IMR-90 (cell line): ENCODE results near the gene VEPH1. TPM values are rescaled to one million over a fixed set of nuclear protein-coding genes. Genes with fewer than 3 reads are reported as not detected.

Experiments used
- ATAC-seq: fragments of 200-7000 bp; cut with Tn5 transposase; 2 replicates; pipeline ENCODE4 v1.9.1; 2020; ENCODE audit warnings: low read depth, mild to moderate bottlenecking, moderate library complexity
- BruUV-seq: library from RNA; stranded (reverse); fragments of 400-500 nt; replicated peaks from 2 replicates; lab custom pipeline; 2021; lab: Mats Ljungman, UMichigan
- CTCF ChIA-PET: fragments of 300-600 bp; formaldehyde crosslinking; extraction: SDS; loops from one replicate; lab custom pipeline; 2021; ENCODE audit warnings: antibody characterized with exemption; lab: Yijun Ruan, JAX
- POLR2A ChIA-PET: fragments of 300-600 bp; sonication (Branson Sonifier 250); formaldehyde crosslinking; loops from one replicate; lab custom pipeline; 2022; ENCODE audit warnings: antibody characterized with exemption; ENCODE audit not compliant: unreplicated experiment; lab: Charles Lee
- DNase-seq: peaks from one replicate; pipeline ENCODE4 v3.0.0; 2013
- H2AFZ ChIP-seq: replicated peaks from 2 replicates; pipeline ENCODE3; 2013; ENCODE audit warnings: low read length, mild to moderate bottlenecking; ENCODE audit not compliant: poor library complexity
- H2AK5ac ChIP-seq: 2 replicates; pipeline ENCODE4 v1.6.1; 2013; ENCODE audit warnings: low read depth, low read length, inconsistent platforms
- H2AK9ac ChIP-seq: replicated peaks from 2 replicates; pipeline ENCODE3; 2013; ENCODE audit warnings: mild to moderate bottlenecking, low read depth, low read length, moderate library complexity; ENCODE audit not compliant: poor library complexity
- H2BK120ac ChIP-seq: 2 replicates; pipeline ENCODE4 v1.6.1; 2013; ENCODE audit warnings: low read depth, low read length, inconsistent platforms
- H2BK15ac ChIP-seq: 3 replicates; pipeline ENCODE4 v1.6.1; 2013; ENCODE audit warnings: low read depth, low read length, inconsistent platforms
- H2BK20ac ChIP-seq: 2 replicates; pipeline ENCODE4 v1.6.1; 2013; ENCODE audit warnings: low read depth, mild to moderate bottlenecking, inconsistent platforms, low read length, moderate library complexity
- H2BK5ac ChIP-seq: 2 replicates; pipeline ENCODE4 v1.6.1; 2013; ENCODE audit warnings: mild to moderate bottlenecking, low read depth, low read length, inconsistent platforms; ENCODE audit not compliant: poor library complexity, severe bottlenecking
- H3K14ac ChIP-seq: replicated peaks from 2 replicates; pipeline ENCODE4 v1.6.1; 2013; ENCODE audit warnings: low read depth, low read length, inconsistent platforms
- H3K18ac ChIP-seq: 2 replicates; pipeline ENCODE4 v1.6.1; 2013; ENCODE audit warnings: low read depth, low read length, control low read depth
- H3K23ac ChIP-seq: 2 replicates; pipeline ENCODE4 v1.6.1; 2013; ENCODE audit warnings: low read depth, low read length, inconsistent platforms
- H3K27ac ChIP-seq: 2 replicates; pipeline ENCODE4 v1.5.1; 2013; ENCODE audit warnings: mild to moderate bottlenecking, control low read depth, low read length; ENCODE audit not compliant: insufficient read depth
- H3K27me3 ChIP-seq: 2 replicates; pipeline ENCODE4 v1.6.1; 2013; ENCODE audit warnings: low read length; ENCODE audit not compliant: control insufficient read depth, insufficient read depth
- H3K36me3 ChIP-seq: 2 replicates; pipeline ENCODE4 v1.6.1; 2013; ENCODE audit warnings: low read length, mixed read lengths; ENCODE audit not compliant: control insufficient read depth, insufficient read depth
- H3K4ac ChIP-seq: 2 replicates; pipeline ENCODE4 v1.6.1; 2013; ENCODE audit warnings: low read depth, low read length, inconsistent platforms
- H3K4me1 ChIP-seq: 2 replicates; pipeline ENCODE4 v1.6.1; 2013; ENCODE audit warnings: low read length, mixed read lengths; ENCODE audit not compliant: control insufficient read depth, insufficient read depth
- H3K4me2 ChIP-seq: 2 replicates; pipeline ENCODE4 v1.6.1; 2013; ENCODE audit warnings: low read depth, mild to moderate bottlenecking, control low read depth, low read length, moderate library complexity
- H3K4me3 ChIP-seq: 2 replicates; pipeline ENCODE4 v1.5.1; 2013; ENCODE audit warnings: low read depth, mild to moderate bottlenecking, control low read depth, low read length, moderate library complexity; ENCODE audit not compliant: insufficient read depth
- H3K56ac ChIP-seq: 2 replicates; pipeline ENCODE4 v1.6.1; 2013; ENCODE audit warnings: low read length, inconsistent platforms; ENCODE audit not compliant: insufficient read depth; ENCODE audit errors: extremely low read depth
- H3K79me1 ChIP-seq, 2 experiments: 2 replicates each; pipeline ENCODE4 v1.6.1; 2013; ENCODE audit warnings: low read length in 2 of 2, inconsistent platforms in 1 of 2, low read depth in 1 of 2
- H3K9ac ChIP-seq: 2 replicates; pipeline ENCODE4 v1.6.1; 2013; ENCODE audit warnings: low read depth, low read length, control low read depth
- H3K9me1 ChIP-seq: 2 replicates; pipeline ENCODE4 v1.6.1; 2013; ENCODE audit warnings: low read length, inconsistent platforms; ENCODE audit not compliant: insufficient read depth
- H3K9me3 ChIP-seq: 2 replicates; pipeline ENCODE4 v1.6.1; 2013; ENCODE audit warnings: low read length; ENCODE audit not compliant: control insufficient read depth, insufficient read depth
- H4K20me1 ChIP-seq: 2 replicates; pipeline ENCODE4 v1.6.1; 2013; ENCODE audit warnings: low read length, inconsistent platforms; ENCODE audit not compliant: insufficient read depth
- H4K5ac ChIP-seq: 2 replicates; pipeline ENCODE4 v1.6.1; 2013; ENCODE audit warnings: mild to moderate bottlenecking, low read depth, low read length, control low read depth
- H4K8ac ChIP-seq, 2 experiments: 2 replicates each; pipeline ENCODE4 v1.6.1; 2013; ENCODE audit warnings: low read depth in 2 of 2, low read length in 2 of 2, control low read depth in 1 of 2, inconsistent platforms in 1 of 2
- H4K91ac ChIP-seq: 2 replicates; pipeline ENCODE4 v1.6.1; 2013; ENCODE audit warnings: low read depth, low read length, inconsistent platforms; ENCODE audit not compliant: insufficient read depth
- BHLHE40 ChIP-seq: fragments of 150-350 bp; IDR thresholded peaks from 2 replicates; pipeline ENCODE4 v1.6.1; 2016; ENCODE audit warnings: mild to moderate bottlenecking, low read depth, low read length
- CEBPB ChIP-seq: IDR thresholded peaks from 2 replicates; pipeline ENCODE4 v1.6.1; 2012; ENCODE audit warnings: low read depth, low read length, improper control_type of control experiment
- CHD1 ChIP-seq: IDR thresholded peaks from 2 replicates; pipeline ENCODE4 v1.6.1; 2012; ENCODE audit warnings: low read depth, low read length, improper control_type of control experiment
- FOS ChIP-seq: fragments of 150-350 bp; IDR thresholded peaks from 2 replicates; pipeline ENCODE4 v1.6.1; 2016; ENCODE audit warnings: low read depth, low read length
- MAFK ChIP-seq: IDR thresholded peaks from 2 replicates; pipeline ENCODE4 v1.6.1; 2012; ENCODE audit warnings: low read depth, low read length, improper control_type of control experiment
- MAZ ChIP-seq: IDR thresholded peaks from 2 replicates; pipeline ENCODE4 v1.6.1; 2012; ENCODE audit warnings: low read depth, mild to moderate bottlenecking, low read length, improper control_type of control experiment, moderate library complexity, borderline replicate concordance
- MXI1 ChIP-seq: IDR thresholded peaks from 2 replicates; pipeline ENCODE4 v1.6.1; 2012; ENCODE audit warnings: low read depth, mild to moderate bottlenecking, low read length, moderate library complexity, borderline replicate concordance
- NFE2L2 ChIP-seq: fragments of 150-350 bp; IDR thresholded peaks from 2 replicates; pipeline ENCODE4 v1.6.1; 2016; ENCODE audit warnings: low read depth, mild to moderate bottlenecking, low read length
- POLR2A ChIP-seq: IDR thresholded peaks from 2 replicates; pipeline ENCODE4 v1.6.1; 2012; ENCODE audit warnings: mild to moderate bottlenecking, low read depth, low read length
- RAD21 ChIP-seq: IDR thresholded peaks from 2 replicates; pipeline ENCODE4 v1.6.1; 2012; ENCODE audit warnings: low read length, improper control_type of control experiment
- RCOR1 ChIP-seq: IDR thresholded peaks from 2 replicates; pipeline ENCODE4 v1.6.1; 2012; ENCODE audit warnings: mild to moderate bottlenecking, low read length, improper control_type of control experiment; ENCODE audit not compliant: insufficient replicate concordance
- RFX5 ChIP-seq: IDR thresholded peaks from 2 replicates; pipeline ENCODE4 v1.8.0; 2012; ENCODE audit warnings: low read depth, mild to moderate bottlenecking, low read length, moderate library complexity
- SMC3 ChIP-seq: fragments of 150-350 bp; IDR thresholded peaks from 2 replicates; pipeline ENCODE4 v1.6.1; 2016; ENCODE audit warnings: low read depth, mild to moderate bottlenecking, antibody characterized with exemption, low read length, moderate library complexity
- WGBS, 2 experiments: methylation state at CpG; one replicate each; pipeline versions ENCODE4 v1.1.5 to v1.1.7; 2013; ENCODE audit warnings: missing lambda C conversion rate in 2 of 2; ENCODE audit not compliant: insufficient read length in 1 of 2; ENCODE audit errors: extremely low coverage in 2 of 2; 5-methylcytosine and 5-hydroxymethylcytosine counted together
- dilution Hi-C: fragments of 300-500 bp; cut with HindIII; formaldehyde crosslinking; loops from one replicate; pipeline ENCODE4 v1.14.3; 2018; ENCODE audit warnings: low sequenced_read_pairs; ENCODE audit not compliant: unreplicated experiment
- in situ Hi-C: fragments of 300-500 bp; cut with MboI; formaldehyde crosslinking; loops from 3 replicates; pipeline ENCODE4 v1.14.3; 2019; ENCODE audit warnings: low sequenced_read_pairs, inconsistent platforms, mixed read lengths
- intact Hi-C: fragments of 100-400 bp; cut with micrococcal nuclease; formaldehyde crosslinking; loops from 2 replicates; pipeline ENCODE4 v1.10.0; 2022
- polyA plus RNA-seq, 3 experiments: library from polyadenylated mRNA; depleted of rRNA; stranded (reverse); fragments of >200 nt; gene quantifications; 2 replicates each; pipeline ENCODE4 v1.2.3, GENCODE V29; 2012; ENCODE audit warnings: low replicate concordance in 1 of 3
- total RNA-seq: library from RNA; depleted of rRNA; stranded (reverse); fragments of >200 nt; gene quantifications from 2 replicates; pipeline ENCODE4 v1.2.3, GENCODE V29; 2012
- TF ChIP-seq, protein P1 (sequence below): fragments of 150-350 bp; IDR thresholded peaks from 2 replicates; pipeline ENCODE4 v1.6.1; 2017; ENCODE audit warnings: mild to moderate bottlenecking, antibody characterized with exemption, low read length, low read depth
- TF ChIP-seq, protein P2 (sequence below): conservative IDR thresholded peaks from 2 replicates; pipeline ENCODE4 v1.5.1; 2012; ENCODE audit warnings: mild to moderate bottlenecking, low read depth, low read length, improper control_type of control experiment

VEPH1 gene
- total and polyA plus RNA-seq, 2 of the 4 experiments (the other 2 are of a cell fraction) = 30.5 to 130 TPM

DNA sequence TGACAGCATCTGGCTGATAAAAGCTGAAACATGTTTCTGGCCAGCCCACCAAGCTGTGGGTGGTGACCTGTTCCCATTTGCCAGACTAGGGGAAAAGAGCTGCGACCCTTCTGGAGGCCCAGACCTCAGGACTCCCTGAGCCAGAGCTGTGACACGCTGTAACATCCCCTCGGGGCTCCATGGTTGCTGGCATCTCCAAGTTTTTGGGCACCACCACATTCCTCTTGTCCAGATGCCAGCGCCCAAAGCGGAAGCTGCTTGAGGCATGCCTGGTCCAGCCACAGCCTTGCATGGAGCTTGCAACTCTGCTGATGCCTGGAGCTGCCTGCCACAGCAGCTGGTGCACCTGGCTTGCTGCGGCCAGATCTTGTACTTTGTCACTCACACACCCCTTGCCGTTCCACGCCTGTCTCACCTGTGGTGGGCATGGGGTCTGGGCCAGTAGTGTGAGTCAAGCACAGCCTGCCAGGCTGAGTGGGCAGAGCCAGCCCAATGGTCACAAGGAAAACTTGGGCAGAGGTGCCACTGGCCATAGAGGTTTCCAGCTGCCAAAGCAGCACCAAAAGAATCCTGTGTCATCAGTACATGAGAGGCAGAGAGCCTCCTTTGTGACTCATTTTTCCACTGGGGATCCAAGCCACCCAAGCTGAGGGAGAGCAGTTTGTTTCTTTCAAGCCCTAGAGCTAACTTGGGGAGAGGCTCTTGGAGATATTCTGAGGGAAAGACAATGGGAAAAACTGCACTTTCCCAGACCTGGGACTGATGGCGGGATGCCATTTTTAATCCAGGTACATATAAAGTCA lies 112.3 kb downstream of the VEPH1 start:
- no peaks in the 10 kb centered on the region for H3K36me3 ChIP-seq
- H3K9ac ChIP-seq = no peak overlapping the region
- H3K4me3 ChIP-seq = no peak overlapping the region
- TF ChIP-seq MXI1 (no peak), RFX5 (no peak), BHLHE40 (no peak), RAD21 (no peak), MAZ (no peak), FOS (no peak), NFE2L2 (no peak), MAFK (no peak), POLR2A (no peak), RCOR1 (no peak), CHD1 (no peak), CEBPB (no peak), SMC3 (no peak)
- TF ChIP-seq, protein P1, sequence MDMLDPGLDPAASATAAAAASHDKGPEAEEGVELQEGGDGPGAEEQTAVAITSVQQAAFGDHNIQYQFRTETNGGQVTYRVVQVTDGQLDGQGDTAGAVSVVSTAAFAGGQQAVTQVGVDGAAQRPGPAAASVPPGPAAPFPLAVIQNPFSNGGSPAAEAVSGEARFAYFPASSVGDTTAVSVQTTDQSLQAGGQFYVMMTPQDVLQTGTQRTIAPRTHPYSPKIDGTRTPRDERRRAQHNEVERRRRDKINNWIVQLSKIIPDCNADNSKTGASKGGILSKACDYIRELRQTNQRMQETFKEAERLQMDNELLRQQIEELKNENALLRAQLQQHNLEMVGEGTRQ = no peak
- TF ChIP-seq, protein P2, sequence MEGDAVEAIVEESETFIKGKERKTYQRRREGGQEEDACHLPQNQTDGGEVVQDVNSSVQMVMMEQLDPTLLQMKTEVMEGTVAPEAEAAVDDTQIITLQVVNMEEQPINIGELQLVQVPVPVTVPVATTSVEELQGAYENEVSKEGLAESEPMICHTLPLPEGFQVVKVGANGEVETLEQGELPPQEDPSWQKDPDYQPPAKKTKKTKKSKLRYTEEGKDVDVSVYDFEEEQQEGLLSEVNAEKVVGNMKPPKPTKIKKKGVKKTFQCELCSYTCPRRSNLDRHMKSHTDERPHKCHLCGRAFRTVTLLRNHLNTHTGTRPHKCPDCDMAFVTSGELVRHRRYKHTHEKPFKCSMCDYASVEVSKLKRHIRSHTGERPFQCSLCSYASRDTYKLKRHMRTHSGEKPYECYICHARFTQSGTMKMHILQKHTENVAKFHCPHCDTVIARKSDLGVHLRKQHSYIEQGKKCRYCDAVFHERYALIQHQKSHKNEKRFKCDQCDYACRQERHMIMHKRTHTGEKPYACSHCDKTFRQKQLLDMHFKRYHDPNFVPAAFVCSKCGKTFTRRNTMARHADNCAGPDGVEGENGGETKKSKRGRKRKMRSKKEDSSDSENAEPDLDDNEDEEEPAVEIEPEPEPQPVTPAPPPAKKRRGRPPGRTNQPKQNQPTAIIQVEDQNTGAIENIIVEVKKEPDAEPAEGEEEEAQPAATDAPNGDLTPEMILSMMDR = no peak
- no peak overlapping the region for H3K56ac ChIP-seq
- WGBS, 2 experiments = 100% methylated on average over 2 of the region's 9 CpGs; no CpG with 5 or more reads in 1 of the 2 experiments
- H3K9me1 ChIP-seq = no peaks in the 10 kb centered on the region
- ChIA-PET POLR2A (no interaction called here), CTCF (interaction anchor here (1.3 kb wide), 1 partner anchor 182 kb away, joined by 3 read pairs; no protein-coding TSS in a partner anchor)
- peak; percentile 34 for DNase-seq
- ATAC-seq = no peak
- H2AK5ac ChIP-seq = peak overlapping the region; percentile 80; the same call in 1 of the 2 replicates
- peak overlapping the region; percentile 62 for H2BK5ac ChIP-seq
- H3K27ac ChIP-seq = no peak overlapping the region
- no peaks in the 10 kb centered on the region for H4K20me1 ChIP-seq
- no TSS peak for BruUV-seq
- peak overlapping the region; percentile 53; the same call in 1 of the 2 replicates for H2BK120ac ChIP-seq
- peak overlapping the region; percentile 44; the same call in 1 of the 2 replicates for H2BK20ac ChIP-seq
- H2AK9ac ChIP-seq = peak overlapping the region; percentile 23
- intact Hi-C loops (no loop called here), dilution Hi-C loops (no loop called here), in situ Hi-C loops (no loop called here)
- peaks cover 11% of the 10 kb centered on the region for H3K4me1 ChIP-seq
- H3K79me1 ChIP-seq = no peaks in the 10 kb centered on the region
- no peak overlapping the region; the same call in 1 of the 2 replicates for H4K5ac ChIP-seq
- 0 out of 2 replicates have a peak overlapping the region, but pooled peaks have one; percentile 32 for H3K14ac ChIP-seq
- peak overlapping the region in 1 of 2 experiments; percentile 55; a peak in 1 of 4 replicates for H4K8ac ChIP-seq
- peak overlapping the region; percentile 22; the same call in 1 of the 2 replicates for H4K91ac ChIP-seq
- peak overlapping the region; percentile 34; the same call in 1 of the 3 replicates for H2BK15ac ChIP-seq
- H3K9me3 ChIP-seq = no peaks in the 10 kb centered on the region
- H3K18ac ChIP-seq = peak overlapping the region; percentile 7; the same call in 1 of the 2 replicates
- H3K27me3 ChIP-seq = no peaks in the 10 kb centered on the region
- no peak overlapping the region for H3K4me2 ChIP-seq
- peak overlapping the region; percentile 83 for H3K4ac ChIP-seq
- no peak overlapping the region for H2AFZ ChIP-seq
- H3K23ac ChIP-seq = no peak overlapping the region
